DMS153 treated with DMSO at 0.1 percent for 48 hours (cell line): ENCODE measurements around the gene OSBPL5.

Source experiments
- DNase-seq: peaks from one replicate; lab custom pipeline; 2025; ENCODE audit not compliant: unreplicated experiment; lab: John Stamatoyannopoulos, UW

The OSBPL5 gene

GRCh38 chr11:3041699-3042441 is 123.2 kb downstream of the OSBPL5 start:
- DNase-seq, result no peak

GRCh38 chr11:3040881-3041280 is 124.2 kb downstream of the OSBPL5 start:
- DNase-seq, result no peak

DNA sequence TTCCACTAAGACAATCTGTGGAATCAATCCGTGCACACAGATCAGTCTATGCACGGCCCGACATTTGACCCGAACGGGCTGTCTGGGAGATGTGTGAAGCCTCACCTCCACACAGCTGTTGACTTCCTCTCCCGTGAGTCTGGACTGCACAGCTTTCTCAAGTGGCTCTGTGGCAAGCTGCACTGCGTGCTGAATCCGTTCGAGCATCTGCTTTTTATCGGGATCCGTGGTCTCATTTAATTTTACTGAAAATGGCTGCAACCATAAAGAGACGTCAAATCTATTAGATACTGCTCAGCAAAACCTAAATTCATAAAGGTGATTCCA is 127.2 kb downstream of the OSBPL5 start:
- DNase-seq, result no peak
